ENCODE measurements around the gene KLK13.

KLK13 gene

GRCh38 chr19:51060336-51060735, 4.6 kb downstream of the KLK13 start:
- CTCF ChIA-PET, result no interaction called here
- peaks cover 51% of the 10 kb centered on the region for H3K27me3 Mint-ChIP-seq

GRCh38 chr19:51059715-51060114, 5.2 kb downstream of the KLK13 start:
- no peaks in the 10 kb centered on the region for H3K4me1 Mint-ChIP-seq
- DNase-seq, result no peak
- H3K36me3 Mint-ChIP-seq, result no peaks in the 10 kb centered on the region
- no peak overlapping the region for H3K4me3 Mint-ChIP-seq
- no peaks in the 10 kb centered on the region for H3K9me3 Mint-ChIP-seq
- no peak overlapping the region for H3K27ac Mint-ChIP-seq
- peaks cover 48% of the 10 kb centered on the region for H3K27me3 Mint-ChIP-seq
- CTCF ChIA-PET, result no interaction called here

More at GRCh38 chr19:51060336-51060735, 4.6 kb downstream of the KLK13 start:
- no peaks in the 10 kb centered on the region for H3K9me3 Mint-ChIP-seq
- no peak for DNase-seq
- H3K4me3 Mint-ChIP-seq, result no peak overlapping the region
- no peak overlapping the region for H3K27ac Mint-ChIP-seq
- no peaks in the 10 kb centered on the region for H3K36me3 Mint-ChIP-seq
- peaks cover 2% of the 10 kb centered on the region for H3K4me1 Mint-ChIP-seq

GRCh38 chr19:51055866-51056265, 9.0 kb downstream of the KLK13 start:
- Mint-ChIP-seq H3K27ac (no peak overlapping the region), H3K4me1 (no peaks in the 10 kb centered on the region), H3K9me3 (no peaks in the 10 kb centered on the region), H3K4me3 (no peak overlapping the region), H3K36me3 (no peaks in the 10 kb centered on the region), H3K27me3 (peaks cover 41% of the 10 kb centered on the region)
- CTCF ChIA-PET, result no interaction called here
- DNase-seq, result no peak

- Mint-ChIP-seq H3K27ac (no peak overlapping the region), H3K9me3 (no peaks in the 10 kb centered on the region), H3K4me1 (no peaks in the 10 kb centered on the region), H3K27me3 (peaks cover 17% of the 10 kb centered on the region), H3K36me3 (no peaks in the 10 kb centered on the region), H3K4me3 (no peak overlapping the region)
- CTCF ChIA-PET, result no interaction called here
- DNase-seq, result no peak
Observed at GRCh38 chr19:51047031-51047335, 17.9 kb downstream of the KLK13 start.

GRCh38 chr19:51044327-51044726, 20.6 kb downstream of the KLK13 start:
- no peaks in the 10 kb centered on the region for H3K36me3 Mint-ChIP-seq
- no peaks in the 10 kb centered on the region for H3K9me3 Mint-ChIP-seq
- no peaks in the 10 kb centered on the region for H3K4me1 Mint-ChIP-seq
- no peak for DNase-seq
- H3K27me3 Mint-ChIP-seq, result peaks cover 22% of the 10 kb centered on the region
- CTCF ChIA-PET, result no interaction called here
- H3K27ac Mint-ChIP-seq, result no peak overlapping the region
- no peak overlapping the region for H3K4me3 Mint-ChIP-seq

- H3K9me3 Mint-ChIP-seq, result no peaks in the 10 kb centered on the region
- no peaks in the 10 kb centered on the region for H3K4me1 Mint-ChIP-seq
- no peak overlapping the region for H3K27ac Mint-ChIP-seq
- no peak overlapping the region for H3K4me3 Mint-ChIP-seq
- peaks cover 22% of the 10 kb centered on the region for H3K27me3 Mint-ChIP-seq
- CTCF ChIA-PET, result no interaction called here
- no peaks in the 10 kb centered on the region for H3K36me3 Mint-ChIP-seq
- DNase-seq, result no peak
Observed at GRCh38 chr19:51043497-51043896, 21.4 kb downstream of the KLK13 start.

GRCh38 chr19:51040151-51040550, 24.7 kb downstream of the KLK13 start:
- Mint-ChIP-seq H3K4me3 (no peak overlapping the region), H3K27me3 (peaks cover 11% of the 10 kb centered on the region), H3K36me3 (no peaks in the 10 kb centered on the region), H3K27ac (no peak overlapping the region), H3K9me3 (no peaks in the 10 kb centered on the region), H3K4me1 (no peaks in the 10 kb centered on the region)
- DNase-seq, result no peak
- CTCF ChIA-PET, result no interaction called here

GRCh38 chr19:51036519-51036918, 28.4 kb downstream of the KLK13 start:
- no peaks in the 10 kb centered on the region for H3K36me3 Mint-ChIP-seq
- no peaks in the 10 kb centered on the region for H3K4me1 Mint-ChIP-seq
- peaks cover 25% of the 10 kb centered on the region for H3K27me3 Mint-ChIP-seq
- H3K9me3 Mint-ChIP-seq, result no peaks in the 10 kb centered on the region
- H3K4me3 Mint-ChIP-seq, result no peak overlapping the region
- CTCF ChIA-PET, result no interaction called here
- DNase-seq, result no peak
- H3K27ac Mint-ChIP-seq, result no peak overlapping the region

GRCh38 chr19:51034704-51035103, 30.2 kb downstream of the KLK13 start, which contains the start of gene KLK12:
TSS of gene KLK12 (minus strand) at chr19:51035002. CDS start at chr19:51034621, 381 bp downstream.
- H3K27ac Mint-ChIP-seq, result no peak within 1 kb of the TSS
- CTCF ChIA-PET, result no interaction called here
- H3K9me3 Mint-ChIP-seq, result no peaks in the 10 kb centered on the region
- no peaks in the 10 kb centered on the region for H3K36me3 Mint-ChIP-seq
- no peak for DNase-seq
- H3K27me3 Mint-ChIP-seq, result peaks cover 20% of the 10 kb centered on the region
- H3K4me3 Mint-ChIP-seq, result no peak within 1 kb of the TSS
- H3K4me1 Mint-ChIP-seq, result no peaks in the 10 kb centered on the region

GRCh38 chr19:51031880-51032225, 33.0 kb downstream of the KLK13 start:
- Mint-ChIP-seq H3K4me1 (no peaks in the 10 kb centered on the region), H3K27ac (no peak overlapping the region), H3K27me3 (peaks cover 27% of the 10 kb centered on the region), H3K9me3 (no peaks in the 10 kb centered on the region), H3K36me3 (no peaks in the 10 kb centered on the region), H3K4me3 (no peak overlapping the region)
- DNase-seq, result no peak
- CTCF ChIA-PET, result no interaction called here

- no peak for DNase-seq
- H3K4me1 Mint-ChIP-seq, result no peaks in the 10 kb centered on the region
- H3K4me3 Mint-ChIP-seq, result no peak overlapping the region
- no peak overlapping the region for H3K27ac Mint-ChIP-seq
- peaks cover 30% of the 10 kb centered on the region for H3K27me3 Mint-ChIP-seq
- H3K36me3 Mint-ChIP-seq, result no peaks in the 10 kb centered on the region
- CTCF ChIA-PET, result no interaction called here
- H3K9me3 Mint-ChIP-seq, result no peaks in the 10 kb centered on the region
Observed at GRCh38 chr19:51031220-51031879, 33.5 kb downstream of the KLK13 start.

GRCh38 chr19:51030631-51031030, 34.3 kb downstream of the KLK13 start:
- no peaks in the 10 kb centered on the region for H3K4me1 Mint-ChIP-seq

GRCh38 chr19:51029718-51030117, 35.2 kb downstream of the KLK13 start:
- Mint-ChIP-seq H3K4me1 (no peaks in the 10 kb centered on the region), H3K4me3 (no peak overlapping the region), H3K27me3 (peaks cover 35% of the 10 kb centered on the region), H3K27ac (no peak overlapping the region), H3K36me3 (no peaks in the 10 kb centered on the region), H3K9me3 (no peaks in the 10 kb centered on the region)
- CTCF ChIA-PET, result no interaction called here
- no peak for DNase-seq

More at GRCh38 chr19:51030631-51031030, 34.3 kb downstream of the KLK13 start:
- Mint-ChIP-seq H3K27me3 (peaks cover 35% of the 10 kb centered on the region), H3K9me3 (no peaks in the 10 kb centered on the region), H3K36me3 (no peaks in the 10 kb centered on the region), H3K4me3 (no peak overlapping the region), H3K27ac (no peak overlapping the region)
- CTCF ChIA-PET, result no interaction called here
- DNase-seq, result no peak

- H3K36me3 Mint-ChIP-seq, result no peaks in the 10 kb centered on the region
- H3K9me3 Mint-ChIP-seq, result no peaks in the 10 kb centered on the region
- no peak overlapping the region for H3K27ac Mint-ChIP-seq
- DNase-seq, result no peak
- peaks cover 39% of the 10 kb centered on the region for H3K27me3 Mint-ChIP-seq
- CTCF ChIA-PET, result no interaction called here
- no peak overlapping the region for H3K4me3 Mint-ChIP-seq
- H3K4me1 Mint-ChIP-seq, result no peaks in the 10 kb centered on the region
Observed at GRCh38 chr19:51027873-51028272, 37.0 kb downstream of the KLK13 start.

- H3K27me3 Mint-ChIP-seq, result peaks cover 44% of the 10 kb centered on the region
- no peak overlapping the region for H3K4me3 Mint-ChIP-seq
- CTCF ChIA-PET, result no interaction called here
- no peaks in the 10 kb centered on the region for H3K9me3 Mint-ChIP-seq
- no peak overlapping the region for H3K27ac Mint-ChIP-seq
- DNase-seq, result no peak
- no peaks in the 10 kb centered on the region for H3K36me3 Mint-ChIP-seq
- H3K4me1 Mint-ChIP-seq, result no peaks in the 10 kb centered on the region
Observed at GRCh38 chr19:51027126-51027806, 37.6 kb downstream of the KLK13 start.

GRCh38 chr19:51026554-51026831, 38.4 kb downstream of the KLK13 start, which contains the start of gene KLK11:
TSS of gene KLK11 (minus strand) at chr19:51026616. CDS start at chr19:51025631, 985 bp downstream.
- Mint-ChIP-seq H3K4me3 (no peak within 1 kb of the TSS), H3K27me3 (peaks cover 45% of the 10 kb centered on the region), H3K9me3 (no peaks in the 10 kb centered on the region), H3K27ac (no peak within 1 kb of the TSS), H3K4me1 (no peaks in the 10 kb centered on the region), H3K36me3 (no peaks in the 10 kb centered on the region)
- CTCF ChIA-PET, result no interaction called here
- DNase-seq, result no peak

Data from activated naive CD4-positive, alpha-beta T cell treated with anti-CD3 and anti-CD28 coated beads, Interleukin-2, amount 10 ng/mL, durations not matched to agents 7 days and 5 days (primary cell).